Measurements from ENCODE around the gene POFUT2.

The POFUT2 gene

GRCh38 chr21:45264912-45265515 lies 22.7 kb downstream of the POFUT2 start:
- DNase-seq (ENCODE audit: extremely low read depth in 1 of 2, low read depth in 1 of 2): no peak

GRCh38 chr21:45264146-45264911 lies 23.4 kb downstream of the POFUT2 start:
- no peak for DNase-seq (ENCODE audit: extremely low read depth in 1 of 2, low read depth in 1 of 2)

- DNase-seq (ENCODE audit: extremely low read depth in 1 of 2, low read depth in 1 of 2): no peak
Measured at GRCh38 chr21:45263534-45263933, 24.2 kb downstream of the POFUT2 start.

- no peak for DNase-seq (ENCODE audit: extremely low read depth in 1 of 2, low read depth in 1 of 2)
Measured at GRCh38 chr21:45262616-45263015, 25.1 kb downstream of the POFUT2 start.

GRCh38 chr21:45262041-45262581 lies 25.6 kb downstream of the POFUT2 start:
- DNase-seq (ENCODE audit: extremely low read depth in 1 of 2, low read depth in 1 of 2): no peak

- DNase-seq (ENCODE audit: extremely low read depth in 1 of 2, low read depth in 1 of 2): no peak
Measured at GRCh38 chr21:45261093-45261492, 26.6 kb downstream of the POFUT2 start.

GRCh38 chr21:45260191-45260825 lies 27.4 kb downstream of the POFUT2 start:
- DNase-seq (ENCODE audit: extremely low read depth in 1 of 2, low read depth in 1 of 2): no peak

GRCh38 chr21:45259206-45259840 lies 28.4 kb downstream of the POFUT2 start:
- DNase-seq (ENCODE audit: extremely low read depth in 1 of 2, low read depth in 1 of 2): no peak

- DNase-seq (ENCODE audit: extremely low read depth in 1 of 2, low read depth in 1 of 2): no peak
Measured at GRCh38 chr21:45258466-45258865, 29.2 kb downstream of the POFUT2 start.

- no peak for DNase-seq (ENCODE audit: extremely low read depth in 1 of 2, low read depth in 1 of 2)
Measured at GRCh38 chr21:45257673-45258341, 29.9 kb downstream of the POFUT2 start.

GRCh38 chr21:45256912-45257672 lies 30.6 kb downstream of the POFUT2 start:
- no peak for DNase-seq (ENCODE audit: extremely low read depth in 1 of 2, low read depth in 1 of 2)

GRCh38 chr21:45256021-45256911 lies 31.4 kb downstream of the POFUT2 start:
- no peak for DNase-seq (ENCODE audit: extremely low read depth in 1 of 2, low read depth in 1 of 2)

- DNase-seq (ENCODE audit: extremely low read depth in 1 of 2, low read depth in 1 of 2): no peak
Measured at GRCh38 chr21:45255381-45256020, 32.2 kb downstream of the POFUT2 start.

GRCh38 chr21:45254460-45254930 lies 33.2 kb downstream of the POFUT2 start:
- no peak for DNase-seq (ENCODE audit: extremely low read depth in 1 of 2, low read depth in 1 of 2)

GRCh38 chr21:45253633-45254459 lies 33.8 kb downstream of the POFUT2 start:
- DNase-seq (ENCODE audit: extremely low read depth in 1 of 2, low read depth in 1 of 2): no peak

GRCh38 chr21:45253180-45253579 lies 34.5 kb downstream of the POFUT2 start:
- no peak for DNase-seq (ENCODE audit: extremely low read depth in 1 of 2, low read depth in 1 of 2)

- DNase-seq (ENCODE audit: extremely low read depth in 1 of 2, low read depth in 1 of 2): no peak
Measured at GRCh38 chr21:45252448-45252925, 35.2 kb downstream of the POFUT2 start.

All from stimulated activated CD8-positive, alpha-beta memory T cell treated with anti-CD3 and anti-CD28 coated beads, Interleukin-7, amount 100 ng/mL, for 48 hours (primary cell).